CD4-positive, alpha-beta T cell treated with Interleukin-6 for 4 hours (primary cell): ENCODE measurements around the gene GATA6.
A peak's percentile ranks its signal among the peaks of the same experiment; 100 is the strongest.

ENCODE experiments used
- DNase-seq: peaks from one replicate; pipeline ENCODE4 v3.0.0-alpha.2; 2020; ENCODE audit warnings: mixed read lengths

GATA6 gene

GRCh38 chr18:22169011-22169888 is at the start of gene GATA6:
TSS of gene GATA6 (plus strand) at chr18:22169589. CDS start at chr18:22171145, 1,556 bp downstream.
- peak; percentile 23 for DNase-seq

- DNase-seq = no peak
These were observed 44.4 kb upstream of the GATA6 start for GRCh38 chr18:22124970-22125369.

- no peak for DNase-seq
These were observed 40.4 kb upstream of the GATA6 start for GRCh38 chr18:22128954-22129353.

GRCh38 chr18:22129778-22130177 is 39.6 kb upstream of the GATA6 start:
- no peak for DNase-seq

GRCh38 chr18:22132258-22132657 is 37.1 kb upstream of the GATA6 start:
- no peak for DNase-seq

- no peak for DNase-seq
These were observed 36.6 kb upstream of the GATA6 start for GRCh38 chr18:22132763-22133162.

DNA sequence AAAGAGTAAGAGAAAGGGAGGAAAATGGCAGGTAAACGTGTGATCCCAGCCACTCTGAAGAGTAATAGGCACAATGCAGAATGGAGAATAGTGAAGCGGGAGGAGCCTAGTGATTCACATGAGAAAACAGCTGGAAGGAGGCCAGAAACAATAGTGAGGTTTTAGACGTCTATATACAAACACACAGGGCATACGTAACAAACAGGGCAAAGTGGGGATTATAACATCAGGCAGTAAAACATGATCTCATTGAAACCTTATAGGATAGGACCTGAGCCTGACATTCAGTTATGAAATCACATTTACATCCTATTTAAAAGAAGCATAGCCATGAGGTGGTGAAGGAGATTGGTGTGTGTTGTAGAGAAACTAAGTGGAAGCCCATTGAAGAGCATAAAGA is 33.0 kb upstream of the GATA6 start:
- no peak for DNase-seq

GRCh38 chr18:22141211-22141610 is 28.2 kb upstream of the GATA6 start:
- DNase-seq = no peak

- no peak for DNase-seq
These were observed 25.7 kb upstream of the GATA6 start for GRCh38 chr18:22143347-22144340.

GRCh38 chr18:22145160-22145559 is 24.2 kb upstream of the GATA6 start:
- DNase-seq = no peak

GRCh38 chr18:22149710-22150109 is 19.7 kb upstream of the GATA6 start:
- no peak for DNase-seq

GRCh38 chr18:22152093-22152492 is 17.3 kb upstream of the GATA6 start:
- no peak for DNase-seq

DNA sequence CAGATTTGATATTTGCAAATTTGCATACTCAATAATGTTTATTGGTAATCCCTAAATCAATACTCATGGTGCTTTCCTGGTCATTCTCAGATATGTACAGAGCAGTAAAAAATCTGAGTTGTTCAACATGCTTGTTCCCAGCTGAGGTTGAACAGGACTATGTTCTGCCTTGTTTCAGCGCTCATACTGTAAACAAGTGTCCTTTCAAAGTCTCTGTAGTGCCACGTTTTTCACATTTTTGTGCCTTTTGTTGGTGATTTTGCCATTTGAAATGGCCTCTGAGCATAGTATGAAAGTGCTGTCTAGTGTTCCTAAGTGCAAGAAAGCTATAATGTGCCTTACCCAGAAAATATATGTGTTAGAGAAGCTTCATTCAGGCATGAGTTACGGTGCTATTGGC is 16.0 kb upstream of the GATA6 start:
- DNase-seq = no peak

DNA sequence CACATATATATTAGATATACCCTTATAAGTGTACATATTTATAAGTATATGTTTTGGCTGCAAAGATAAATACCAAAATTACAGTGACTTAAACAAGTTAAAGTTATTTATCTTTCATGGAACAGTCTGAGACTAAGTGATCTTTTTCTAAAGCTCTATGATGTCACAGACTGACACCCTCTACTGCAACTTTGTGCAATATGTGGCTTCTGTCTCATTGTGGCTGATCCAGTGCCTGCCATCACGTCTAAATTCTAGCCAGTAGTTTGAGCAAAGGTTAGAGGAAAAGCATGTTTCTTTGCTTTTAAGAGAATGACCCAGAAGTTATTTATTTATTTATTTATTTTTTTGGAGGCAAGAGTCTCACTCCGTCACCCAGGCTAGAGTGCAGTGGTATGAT is 13.8 kb upstream of the GATA6 start:
- DNase-seq = no peak

DNA sequence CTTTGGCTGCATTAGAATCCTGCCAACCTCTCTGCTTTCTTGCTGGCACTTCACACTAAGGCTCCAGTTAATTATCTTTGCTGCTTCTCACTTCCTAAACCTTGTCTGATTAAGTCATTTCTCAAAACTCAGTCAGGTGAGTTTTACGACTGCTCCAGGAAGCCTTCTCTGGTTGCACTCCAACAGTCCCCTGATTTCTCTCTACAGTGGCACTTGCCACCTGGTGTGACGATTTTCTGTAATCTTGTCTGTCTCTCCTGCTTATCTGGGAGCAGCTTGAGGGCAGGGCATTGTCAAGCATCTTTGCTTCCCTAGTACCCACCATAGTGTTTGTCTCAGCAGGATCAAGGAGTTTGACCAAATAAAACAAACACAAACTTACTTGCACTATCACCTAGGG is 10.4 kb upstream of the GATA6 start:
- no peak for DNase-seq

- DNase-seq = no peak
These were observed 8.3 kb upstream of the GATA6 start for GRCh38 chr18:22161090-22161489.

DNA sequence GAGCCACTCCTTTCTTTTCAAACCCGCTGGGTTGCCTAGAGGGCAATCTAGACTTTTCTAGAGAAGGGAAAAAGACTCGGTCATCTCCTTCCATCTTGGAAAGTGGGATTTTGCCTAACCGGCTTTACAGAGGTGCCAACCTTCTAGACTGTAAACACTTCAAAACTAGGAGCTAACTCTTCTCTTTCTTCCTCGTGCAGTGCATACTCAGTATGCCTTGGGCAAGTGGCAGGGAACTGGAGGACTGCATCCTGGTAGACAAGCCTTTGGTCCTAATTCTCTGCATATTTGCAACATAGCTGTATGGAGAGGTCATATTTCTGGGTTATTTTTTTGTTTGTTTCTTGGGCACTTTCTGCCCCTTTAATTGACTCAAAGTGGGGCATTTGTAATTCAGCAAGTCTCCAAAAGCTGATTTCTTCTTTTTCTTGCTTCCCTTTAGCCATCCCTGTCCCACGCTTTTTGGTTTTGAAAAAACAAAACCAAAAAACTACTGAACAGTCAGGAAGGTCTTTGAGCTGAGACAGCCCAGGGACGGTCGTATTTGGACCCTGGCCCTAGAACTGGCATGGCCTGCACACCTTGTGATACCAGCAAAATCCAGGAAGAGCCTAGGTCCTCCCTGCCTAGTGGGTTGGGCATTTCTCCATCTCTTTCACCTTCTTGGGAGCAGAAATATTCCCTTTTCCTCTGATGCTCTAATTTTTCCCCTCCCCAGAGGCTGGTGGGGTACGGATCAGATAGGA is 5.8 kb upstream of the GATA6 start:
- no peak for DNase-seq

GRCh38 chr18:22164337-22165048 is 4.9 kb upstream of the GATA6 start:
- DNase-seq = no peak

- no peak for DNase-seq
These were observed 4.3 kb upstream of the GATA6 start for GRCh38 chr18:22165049-22165602.

DNA sequence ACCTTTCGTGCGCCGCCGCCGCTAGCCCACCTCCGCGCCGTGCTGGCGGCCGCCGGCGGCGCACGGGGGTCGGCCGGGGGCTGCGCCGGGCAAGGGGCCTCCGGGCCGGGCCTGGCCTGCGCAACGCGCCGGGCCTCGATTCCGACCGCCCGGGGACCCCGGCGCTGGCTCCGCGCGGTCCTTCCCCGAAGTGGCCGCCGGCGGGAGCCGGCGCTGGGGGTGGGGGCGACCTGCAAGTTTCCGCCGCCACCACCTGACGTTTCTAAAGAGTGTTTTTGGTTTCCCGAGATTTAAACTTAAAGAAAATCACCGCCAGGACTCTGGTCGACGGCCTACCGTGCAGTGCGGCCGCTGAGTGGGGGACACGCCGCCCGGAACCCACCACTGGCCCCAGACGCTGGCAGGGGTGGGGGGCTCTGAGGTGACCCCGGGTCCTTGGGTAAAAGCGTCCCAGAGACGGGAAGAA is 3.8 kb upstream of the GATA6 start:
- DNase-seq = no peak

DNA sequence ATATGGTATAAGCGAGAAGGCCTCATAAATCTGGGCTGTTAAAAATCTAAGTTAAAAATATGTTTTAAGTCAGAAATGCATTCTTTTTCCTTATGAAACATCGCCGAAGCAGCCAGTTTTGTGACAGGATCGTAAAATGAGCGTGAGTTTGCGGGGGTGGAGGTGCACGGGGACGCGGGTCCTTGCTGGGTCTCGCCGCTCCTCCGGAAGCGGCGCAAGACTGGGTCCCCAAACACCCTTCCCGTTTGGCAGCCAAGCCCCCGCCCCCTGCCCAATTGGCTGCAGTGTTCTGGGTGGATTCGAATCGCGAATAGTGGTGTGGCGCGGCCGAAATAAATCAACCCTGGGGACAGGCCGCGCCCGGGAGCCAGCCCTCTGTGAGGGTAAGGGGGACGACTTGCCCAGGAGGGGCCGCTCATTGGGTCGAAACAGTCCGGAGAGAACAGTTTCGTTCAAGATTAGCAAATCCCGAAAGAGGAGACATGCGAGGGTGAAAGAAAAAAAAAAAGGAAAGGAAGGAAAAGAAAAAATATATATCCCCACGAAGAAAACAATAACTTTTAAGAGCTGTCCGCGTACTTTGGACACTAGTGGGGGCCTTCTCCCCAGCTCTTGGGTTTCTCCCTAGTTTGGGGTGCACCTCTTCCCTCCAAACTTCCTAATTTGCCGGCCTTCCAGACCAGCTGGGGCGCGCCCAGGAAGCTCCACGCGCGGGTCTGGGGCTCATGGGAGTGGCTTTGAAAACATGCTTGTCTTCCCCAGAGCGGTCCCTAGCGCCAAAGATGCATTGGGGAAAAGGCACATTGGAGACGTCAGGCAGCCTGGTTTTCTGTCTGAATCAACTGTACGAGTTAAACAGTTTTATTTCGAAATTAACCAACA is 3.1 kb upstream of the GATA6 start:
- DNase-seq = no peak
